H9 (cell line): Measurements from ENCODE around the gene CSF1R. TPM values are rescaled to one million over a fixed set of nuclear protein-coding genes. Genes with fewer than 3 reads are reported as not detected.

ENCODE experiments used
- DNase-seq: peaks from one replicate; pipeline ENCODE4 v3.0.0-alpha.2; 2017
- H2AFZ ChIP-seq: one replicate; pipeline ENCODE4 v1.6.1; 2013; ENCODE audit warnings: mild to moderate bottlenecking, low read length, control low read depth, moderate library complexity
- H2AK5ac ChIP-seq: 2 replicates; pipeline ENCODE4 v1.6.1; 2013; ENCODE audit warnings: low read length, control low read depth, mixed read lengths; ENCODE audit not compliant: insufficient read length
- H2BK120ac ChIP-seq: one replicate; pipeline ENCODE4 v1.6.1; 2013; ENCODE audit warnings: low read depth, mild to moderate bottlenecking, low read length, control low read depth, inconsistent platforms; ENCODE audit not compliant: poor library complexity, severe bottlenecking
- H2BK12ac ChIP-seq: 2 replicates; pipeline ENCODE4 v1.6.1; 2013; ENCODE audit warnings: low read length, control low read depth, mixed read lengths, low read depth; ENCODE audit not compliant: insufficient read length
- H2BK15ac ChIP-seq: 2 replicates; pipeline ENCODE4 v1.6.1; 2013; ENCODE audit warnings: low read depth, low read length, control low read depth
- H2BK20ac ChIP-seq: one replicate; pipeline ENCODE4 v1.6.1; 2013; ENCODE audit warnings: low read depth, mild to moderate bottlenecking, low read length, control low read depth, inconsistent platforms; ENCODE audit not compliant: poor library complexity, severe bottlenecking
- H2BK5ac ChIP-seq: 2 replicates; pipeline ENCODE4 v1.6.1; 2013; ENCODE audit warnings: low read length, control low read depth, mixed read lengths; ENCODE audit not compliant: insufficient read length
- H3K14ac ChIP-seq: 2 replicates; pipeline ENCODE4 v1.6.1; 2013; ENCODE audit warnings: low read length, control low read depth; ENCODE audit not compliant: insufficient read depth
- H3K18ac ChIP-seq: 2 replicates; pipeline ENCODE4 v1.6.1; 2013; ENCODE audit warnings: low read depth, mild to moderate bottlenecking, mixed read lengths, low read length, control low read depth; ENCODE audit not compliant: insufficient read length
- H3K23ac ChIP-seq: 2 replicates; pipeline ENCODE4 v1.6.1; 2013; ENCODE audit warnings: low read length, control low read depth, mixed read lengths, low read depth; ENCODE audit not compliant: insufficient read length
- H3K23me2 ChIP-seq: 2 replicates; pipeline ENCODE4 v1.6.1; 2013; ENCODE audit warnings: low read depth, mild to moderate bottlenecking, mixed read lengths, low read length, control low read depth; ENCODE audit not compliant: insufficient read length, poor library complexity, severe bottlenecking
- H3K27ac ChIP-seq: 2 replicates; pipeline ENCODE4 v1.5.1; 2013; ENCODE audit warnings: low read length, control low read depth, mixed read lengths, low read depth; ENCODE audit not compliant: insufficient read length
- H3K27me3 ChIP-seq: 2 replicates; pipeline ENCODE4 v1.6.1; 2013; ENCODE audit warnings: low read length, control low read depth, inconsistent platforms; ENCODE audit not compliant: insufficient read depth
- H3K4ac ChIP-seq: 2 replicates; pipeline ENCODE4 v1.6.1; 2013; ENCODE audit warnings: low read depth, mild to moderate bottlenecking, control low read depth, inconsistent platforms, low read length, moderate library complexity
- H3K4me1 ChIP-seq: 2 replicates; pipeline ENCODE4 v1.6.1; 2013; ENCODE audit warnings: low read length, control low read depth, inconsistent platforms; ENCODE audit not compliant: insufficient read depth
- H3K4me2 ChIP-seq: 2 replicates; pipeline ENCODE4 v1.6.1; 2013; ENCODE audit warnings: low read length, control low read depth, mixed read lengths; ENCODE audit not compliant: insufficient read length, insufficient read depth
- H3K56ac ChIP-seq: 2 replicates; pipeline ENCODE4 v1.6.1; 2013; ENCODE audit warnings: low read depth, mild to moderate bottlenecking, mixed read lengths, low read length, control low read depth; ENCODE audit not compliant: insufficient read length
- H3K79me1 ChIP-seq: 2 replicates; pipeline ENCODE4 v1.6.1; 2013; ENCODE audit warnings: low read depth, mild to moderate bottlenecking, moderate library complexity, low read length, control low read depth, inconsistent platforms; ENCODE audit not compliant: insufficient read depth, poor library complexity, severe bottlenecking
- H3K79me2 ChIP-seq: 2 replicates; pipeline ENCODE4 v1.6.1; 2013; ENCODE audit warnings: low read length, control low read depth, inconsistent platforms; ENCODE audit not compliant: insufficient read depth
- H3K9ac ChIP-seq: 2 replicates; pipeline ENCODE4 v1.6.1; 2013; ENCODE audit warnings: low read length, control low read depth, mixed read lengths; ENCODE audit not compliant: insufficient read length; ENCODE audit errors: extremely low read depth
- H3K9me3 ChIP-seq: one replicate; pipeline ENCODE4 v1.6.1; 2013; ENCODE audit warnings: low read depth, low read length, inconsistent platforms; ENCODE audit not compliant: control insufficient read depth
- H3T11ph ChIP-seq: one replicate; pipeline ENCODE4 v1.6.1; 2013; ENCODE audit warnings: mild to moderate bottlenecking, low read length, control low read depth, inconsistent platforms
- H4K20me1 ChIP-seq: one replicate; pipeline ENCODE4 v1.6.1; 2013; ENCODE audit not compliant: control insufficient read depth, insufficient read length, insufficient read depth
- H4K5ac ChIP-seq: 2 replicates; pipeline ENCODE4 v1.6.1; 2013; ENCODE audit warnings: low read depth, mild to moderate bottlenecking, mixed read lengths, low read length, control low read depth; ENCODE audit not compliant: insufficient read length
- H4K8ac ChIP-seq: replicated peaks from 2 replicates; pipeline ENCODE4 v1.6.1; 2013; ENCODE audit warnings: low read length, control low read depth, mixed read lengths, low read depth; ENCODE audit not compliant: insufficient read length
- H4K91ac ChIP-seq: 2 replicates; pipeline ENCODE4 v1.6.1; 2013; ENCODE audit warnings: low read depth, mild to moderate bottlenecking, moderate library complexity, mixed read lengths, low read length, control low read depth; ENCODE audit not compliant: insufficient read length
- H3K27ac Mint-ChIP-seq, 3 experiments: 2 replicates in 2 of 3; 3 replicates in 1 of 3; pipeline ENCODE4 v1.8.0; 2020 to 2021; ENCODE audit warnings: mixed read lengths in 3 of 3, mild to moderate bottlenecking in 1 of 3, moderate library complexity in 1 of 3
- H3K27me3 Mint-ChIP-seq: 2 replicates; pipeline ENCODE4 v1.8.0; 2021; ENCODE audit warnings: low read depth, mild to moderate bottlenecking, moderate library complexity, mixed read lengths
- H3K36me3 Mint-ChIP-seq, 3 experiments: 2 replicates in 2 of 3; 3 replicates in 1 of 3; pipeline ENCODE4 v1.8.0; 2020 to 2021; ENCODE audit warnings: low read depth in 3 of 3, mixed read lengths in 3 of 3; ENCODE audit not compliant: insufficient read depth in 1 of 3
- H3K4me1 Mint-ChIP-seq, 2 experiments: 2 replicates each; pipeline ENCODE4 v1.8.0; 2020; ENCODE audit warnings: mixed read lengths in 2 of 2
- H3K4me3 Mint-ChIP-seq, 2 experiments: 2 replicates in 1 of 2; 3 replicates in 1 of 2; pipeline ENCODE4 v1.8.0; 2020 to 2021; ENCODE audit warnings: mild to moderate bottlenecking in 2 of 2, mixed read lengths in 2 of 2, moderate library complexity in 1 of 2
- H3K9me3 Mint-ChIP-seq, 2 experiments: 2 replicates in 1 of 2; 3 replicates in 1 of 2; pipeline ENCODE4 v1.8.0; 2020; ENCODE audit warnings: mild to moderate bottlenecking in 2 of 2, mixed read lengths in 2 of 2, moderate library complexity in 1 of 2
- WGBS: extraction: QIAGEN DNeasy Blood & Tissue Kit; methylation state at CpG from one replicate; pipeline ENCODE4 v1.1.7; 2013; ENCODE audit warnings: missing lambda C conversion rate, low lambda C conversion rate, mixed read lengths; ENCODE audit not compliant: insufficient read length; ENCODE audit errors: extremely low coverage; 5-methylcytosine and 5-hydroxymethylcytosine counted together
- total RNA-seq: library from RNA; stranded (reverse); gene quantifications from 2 replicates; pipeline ENCODE4 v1.2.1, GENCODE V29; 2021
- TF ChIP-seq, protein P1 (sequence below): fragments of 200-600 bp; sonication (generic); conservative IDR thresholded peaks from 3 replicates; pipeline ENCODE4 v1.8.0; 2021; ENCODE audit warnings: antibody characterized with exemption, mild to moderate bottlenecking

Gene CSF1R
- total RNA-seq, 1 experiment from 2014 or later, result 0.13 TPM

DNA sequence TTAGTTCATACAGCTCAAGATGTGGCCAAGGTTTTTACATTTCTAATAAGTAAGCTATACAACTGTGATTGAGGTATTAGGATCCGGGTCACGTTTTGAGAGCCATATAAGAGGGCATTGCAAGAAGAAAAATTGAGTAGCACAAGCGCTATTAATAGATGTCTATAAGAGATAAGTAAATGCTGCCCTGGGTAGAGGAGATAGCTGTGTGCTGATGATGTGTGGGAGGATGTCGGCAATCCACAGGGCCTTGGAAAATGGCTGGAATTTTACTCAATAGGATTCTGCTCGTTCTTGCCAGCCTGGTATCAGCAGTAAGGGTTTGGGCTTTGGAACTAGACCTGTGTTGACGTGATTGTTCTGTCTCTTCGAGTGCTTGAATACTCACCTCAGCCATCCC lies 41.6 kb downstream of the CSF1R start:
- Histone ChIP-seq H3K23me2 (no peaks in the 10 kb centered on the region), H3K9ac (no peak overlapping the region), H2AFZ (no peak overlapping the region), H4K8ac (no peak overlapping the region), H3K14ac (no peak overlapping the region), H3K56ac (no peak overlapping the region), H3K4me2 (no peak overlapping the region), H3K23ac (no peak overlapping the region), H3K4ac (no peak overlapping the region), H2BK15ac (no peak overlapping the region), H3K27me3 (no peaks in the 10 kb centered on the region), H3K79me2 (no peaks in the 10 kb centered on the region), H3K18ac (no peak overlapping the region), H2BK20ac (no peak overlapping the region), H3T11ph (no peak overlapping the region), H3K9me3 (no peaks in the 10 kb centered on the region), H3K27ac (no peak overlapping the region), H2BK120ac (no peak overlapping the region), H3K79me1 (no peaks in the 10 kb centered on the region), H4K91ac (no peak overlapping the region), H2BK12ac (no peak overlapping the region), H4K5ac (no peak overlapping the region), H2BK5ac (no peak overlapping the region), H2AK5ac (no peak overlapping the region), H4K20me1 (no peaks in the 10 kb centered on the region), H3K4me1 (no peaks in the 10 kb centered on the region; the same call in 1 of the 2 replicates)
- Mint-ChIP-seq H3K4me3 (no peak overlapping the region), H3K27ac (no peak overlapping the region), H3K9me3 (no peaks in the 10 kb centered on the region), H3K27me3 (no peaks in the 10 kb centered on the region), H3K36me3 (peaks cover 31 to 91% (median 75%) of the 10 kb centered on the region in 3 experiments; a peak in 6 of 7 replicates), H3K4me1 (peaks cover 5 to 11% of the 10 kb centered on the region in 2 experiments)
- no peak for DNase-seq
- TF ChIP-seq, protein P1, sequence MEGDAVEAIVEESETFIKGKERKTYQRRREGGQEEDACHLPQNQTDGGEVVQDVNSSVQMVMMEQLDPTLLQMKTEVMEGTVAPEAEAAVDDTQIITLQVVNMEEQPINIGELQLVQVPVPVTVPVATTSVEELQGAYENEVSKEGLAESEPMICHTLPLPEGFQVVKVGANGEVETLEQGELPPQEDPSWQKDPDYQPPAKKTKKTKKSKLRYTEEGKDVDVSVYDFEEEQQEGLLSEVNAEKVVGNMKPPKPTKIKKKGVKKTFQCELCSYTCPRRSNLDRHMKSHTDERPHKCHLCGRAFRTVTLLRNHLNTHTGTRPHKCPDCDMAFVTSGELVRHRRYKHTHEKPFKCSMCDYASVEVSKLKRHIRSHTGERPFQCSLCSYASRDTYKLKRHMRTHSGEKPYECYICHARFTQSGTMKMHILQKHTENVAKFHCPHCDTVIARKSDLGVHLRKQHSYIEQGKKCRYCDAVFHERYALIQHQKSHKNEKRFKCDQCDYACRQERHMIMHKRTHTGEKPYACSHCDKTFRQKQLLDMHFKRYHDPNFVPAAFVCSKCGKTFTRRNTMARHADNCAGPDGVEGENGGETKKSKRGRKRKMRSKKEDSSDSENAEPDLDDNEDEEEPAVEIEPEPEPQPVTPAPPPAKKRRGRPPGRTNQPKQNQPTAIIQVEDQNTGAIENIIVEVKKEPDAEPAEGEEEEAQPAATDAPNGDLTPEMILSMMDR, result no peak
- no CpG with 5 or more reads among the region's 7 CpGs for WGBS
